Measurements from ENCODE around the gene VSX2. TPM values are rescaled to one million over a fixed set of nuclear protein-coding genes. Genes with fewer than 3 reads are reported as not detected.

The VSX2 gene
- total RNA-seq, 1 donor from 2014 or later, result not detected

GRCh38 chr14:74198441-74199234 is 40.6 kb upstream of the VSX2 start:
- Mint-ChIP-seq H3K4me3 (ENCODE audit: unreplicated experiment) (no peak overlapping the region), H3K9me3 (ENCODE audit: low read depth) (no peaks in the 10 kb centered on the region), H3K27ac (ENCODE audit: unreplicated experiment) (no peak overlapping the region), H3K27me3 (ENCODE audit: low read depth) (no peaks in the 10 kb centered on the region), H3K36me3 (ENCODE audit: low read depth) (peaks cover 11% of the 10 kb centered on the region), H3K4me1 (ENCODE audit: low read depth) (no peaks in the 10 kb centered on the region)
- TF ChIP-seq, protein P1, sequence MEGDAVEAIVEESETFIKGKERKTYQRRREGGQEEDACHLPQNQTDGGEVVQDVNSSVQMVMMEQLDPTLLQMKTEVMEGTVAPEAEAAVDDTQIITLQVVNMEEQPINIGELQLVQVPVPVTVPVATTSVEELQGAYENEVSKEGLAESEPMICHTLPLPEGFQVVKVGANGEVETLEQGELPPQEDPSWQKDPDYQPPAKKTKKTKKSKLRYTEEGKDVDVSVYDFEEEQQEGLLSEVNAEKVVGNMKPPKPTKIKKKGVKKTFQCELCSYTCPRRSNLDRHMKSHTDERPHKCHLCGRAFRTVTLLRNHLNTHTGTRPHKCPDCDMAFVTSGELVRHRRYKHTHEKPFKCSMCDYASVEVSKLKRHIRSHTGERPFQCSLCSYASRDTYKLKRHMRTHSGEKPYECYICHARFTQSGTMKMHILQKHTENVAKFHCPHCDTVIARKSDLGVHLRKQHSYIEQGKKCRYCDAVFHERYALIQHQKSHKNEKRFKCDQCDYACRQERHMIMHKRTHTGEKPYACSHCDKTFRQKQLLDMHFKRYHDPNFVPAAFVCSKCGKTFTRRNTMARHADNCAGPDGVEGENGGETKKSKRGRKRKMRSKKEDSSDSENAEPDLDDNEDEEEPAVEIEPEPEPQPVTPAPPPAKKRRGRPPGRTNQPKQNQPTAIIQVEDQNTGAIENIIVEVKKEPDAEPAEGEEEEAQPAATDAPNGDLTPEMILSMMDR (IDR thresholded peaks at IDR 0.05), result no peak
- DNase-seq (ENCODE audit: low spot score), result no peak

DNA sequence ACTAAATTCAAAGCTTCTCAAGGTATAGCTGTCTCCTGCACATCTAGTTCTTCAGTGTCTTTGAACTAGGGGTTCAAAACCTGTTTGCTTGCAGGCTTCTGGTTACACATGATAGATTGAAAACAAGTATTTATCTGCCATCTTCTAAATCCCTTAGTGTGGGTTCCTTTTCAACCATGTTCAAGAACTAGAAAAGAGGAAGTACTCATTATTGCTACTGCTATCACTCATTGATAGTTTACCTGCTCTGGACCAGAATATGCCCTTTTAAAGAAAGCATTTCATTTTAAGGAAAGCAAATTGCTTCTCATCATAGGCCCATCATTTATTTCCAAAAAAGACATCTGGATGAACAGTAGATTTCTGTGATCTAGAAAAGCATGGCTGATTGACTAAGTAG is 37.1 kb upstream of the VSX2 start:
- peaks cover 11% of the 10 kb centered on the region for H3K36me3 Mint-ChIP-seq (ENCODE audit: low read depth)
- no peak overlapping the region for H3K27ac Mint-ChIP-seq (ENCODE audit: unreplicated experiment)
- no peaks in the 10 kb centered on the region for H3K4me1 Mint-ChIP-seq (ENCODE audit: low read depth)
- H3K27me3 Mint-ChIP-seq (ENCODE audit: low read depth), result no peaks in the 10 kb centered on the region
- TF ChIP-seq, protein P1 (IDR thresholded peaks at IDR 0.05), result no peak
- DNase-seq (ENCODE audit: low spot score), result no peak
- no peaks in the 10 kb centered on the region for H3K9me3 Mint-ChIP-seq (ENCODE audit: low read depth)
- no peak overlapping the region for H3K4me3 Mint-ChIP-seq (ENCODE audit: unreplicated experiment)

DNA sequence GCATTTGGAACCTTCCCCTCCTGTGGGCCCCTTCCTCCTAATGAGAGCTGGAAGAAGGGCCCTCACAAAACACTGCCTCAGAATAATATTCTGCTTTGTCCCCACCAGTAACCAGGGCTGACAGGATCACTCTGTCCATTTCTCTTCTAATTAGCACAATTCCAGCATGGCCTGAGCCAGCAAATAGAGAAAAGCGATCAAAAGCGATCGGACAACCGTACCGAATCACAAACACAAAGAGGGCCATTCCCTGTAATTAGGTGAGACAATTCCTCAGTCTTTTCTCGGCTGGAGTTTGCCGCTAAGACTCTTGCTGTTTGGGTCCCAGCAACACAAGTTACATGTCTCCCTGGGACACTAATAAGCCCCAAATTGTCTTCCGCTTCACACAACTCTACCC is 35.6 kb upstream of the VSX2 start:
- Mint-ChIP-seq H3K36me3 (ENCODE audit: low read depth) (peaks cover 11% of the 10 kb centered on the region), H3K27ac (ENCODE audit: unreplicated experiment) (no peak overlapping the region), H3K4me1 (ENCODE audit: low read depth) (no peaks in the 10 kb centered on the region), H3K9me3 (ENCODE audit: low read depth) (no peaks in the 10 kb centered on the region), H3K27me3 (ENCODE audit: low read depth) (no peaks in the 10 kb centered on the region), H3K4me3 (ENCODE audit: unreplicated experiment) (no peak overlapping the region)
- no peak for DNase-seq (ENCODE audit: low spot score)
- TF ChIP-seq, protein P1 (IDR thresholded peaks at IDR 0.05), result no peak

GRCh38 chr14:74204491-74204890 is 34.8 kb upstream of the VSX2 start:
- no peak for DNase-seq (ENCODE audit: low spot score)
- Mint-ChIP-seq H3K27me3 (ENCODE audit: low read depth) (no peaks in the 10 kb centered on the region), H3K27ac (ENCODE audit: unreplicated experiment) (no peak overlapping the region), H3K9me3 (ENCODE audit: low read depth) (no peaks in the 10 kb centered on the region), H3K36me3 (ENCODE audit: low read depth) (peaks cover 4% of the 10 kb centered on the region), H3K4me1 (ENCODE audit: low read depth) (no peaks in the 10 kb centered on the region), H3K4me3 (ENCODE audit: unreplicated experiment) (no peak overlapping the region)
- TF ChIP-seq, protein P1 (IDR thresholded peaks at IDR 0.05), result no peak

DNA sequence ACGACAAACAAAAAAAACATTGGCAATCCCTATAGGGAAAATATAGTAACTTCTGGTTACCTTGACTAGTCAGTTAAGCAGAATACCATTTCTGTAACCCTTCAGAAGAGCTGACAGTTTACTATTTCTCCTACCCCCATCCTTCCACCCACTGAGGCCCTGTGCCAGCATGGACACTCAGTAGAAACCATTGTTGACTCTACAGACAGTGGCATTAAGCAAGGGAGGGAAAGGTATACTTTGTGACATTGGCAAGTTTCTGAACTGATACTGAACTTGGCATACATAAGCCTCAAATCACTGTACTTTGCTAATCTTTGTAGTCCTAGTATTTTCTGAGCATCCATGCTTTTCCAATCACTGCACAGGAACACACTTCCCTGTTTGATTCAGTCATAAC is 33.4 kb upstream of the VSX2 start:
- Mint-ChIP-seq H3K36me3 (ENCODE audit: low read depth) (no peaks in the 10 kb centered on the region), H3K27ac (ENCODE audit: unreplicated experiment) (no peak overlapping the region), H3K4me1 (ENCODE audit: low read depth) (no peaks in the 10 kb centered on the region), H3K4me3 (ENCODE audit: unreplicated experiment) (no peak overlapping the region), H3K9me3 (ENCODE audit: low read depth) (no peaks in the 10 kb centered on the region), H3K27me3 (ENCODE audit: low read depth) (no peaks in the 10 kb centered on the region)
- DNase-seq (ENCODE audit: low spot score), result no peak
- TF ChIP-seq, protein P1 (IDR thresholded peaks at IDR 0.05), result no peak

All from chondrocyte (in vitro differentiated cells).